Endometrial microvascular endothelial cells (primary cell): Measurements from ENCODE around the gene RAB25. TPM values are rescaled to one million over a fixed set of nuclear protein-coding genes. Genes with fewer than 3 reads are reported as not detected.
"Not testable (repeated sequence)": the region's sequence is repeated elsewhere in the genome, so short reads cannot be mapped to it uniquely, and the experiment has no call there.

Experiments
- in situ Hi-C: cut with HindIII; loops from 2 replicates; pipeline ENCODE4 v1.10.0; 2017; ENCODE audit warnings: low sequenced_read_pairs, low pct_unique_long_range_greater_than_20kb; ENCODE audit errors: inconsistent ontology term
- total RNA-seq: library from RNA; depleted of rRNA; stranded (reverse); fragments of >200 nt; gene quantifications from one replicate; pipeline ENCODE4 v1.2.3, GENCODE V29; 2015; ENCODE audit errors: inconsistent ontology term

Gene RAB25
- total RNA-seq = not detected

DNA sequence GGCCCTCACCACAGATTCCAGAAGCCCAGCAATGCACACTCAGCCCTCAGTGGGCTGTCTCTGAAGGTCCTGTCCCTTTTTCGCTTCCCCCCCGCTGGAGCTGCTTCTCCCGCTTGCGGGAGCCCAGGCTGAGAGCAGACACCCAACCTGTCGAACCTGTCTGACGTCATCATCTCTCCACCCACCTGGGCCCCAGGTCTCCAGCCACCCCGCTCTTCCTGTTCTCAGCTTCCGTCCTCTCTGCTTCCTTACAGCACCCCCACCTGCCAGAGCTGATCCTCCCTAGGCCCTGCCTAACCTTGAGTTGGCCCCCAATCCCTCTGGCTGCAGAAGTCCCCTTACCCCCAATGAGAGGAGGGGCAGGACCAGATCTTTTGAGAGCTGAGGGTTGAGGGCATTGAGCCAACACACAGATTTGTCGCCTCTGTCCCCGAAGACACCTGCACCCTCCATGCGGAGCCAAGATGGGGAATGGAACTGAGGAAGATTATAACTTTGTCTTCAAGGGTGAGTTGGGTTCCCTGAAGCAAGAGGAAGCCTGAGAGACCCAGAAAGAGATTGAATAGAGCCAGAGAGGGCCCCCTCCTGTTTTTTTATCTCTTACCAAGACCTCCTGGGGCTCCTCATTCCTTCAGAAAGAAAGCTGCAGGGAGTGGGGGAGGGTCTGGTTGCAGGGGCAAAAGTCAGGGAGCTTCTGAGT, at the start of gene RAB25:
Gene RAB25 (plus strand): TSS at position 224 of the 700 bp plus-strand sequence. CDS start 241 bp downstream, at position 465.
- in situ Hi-C loops = no loop called here

DNA sequence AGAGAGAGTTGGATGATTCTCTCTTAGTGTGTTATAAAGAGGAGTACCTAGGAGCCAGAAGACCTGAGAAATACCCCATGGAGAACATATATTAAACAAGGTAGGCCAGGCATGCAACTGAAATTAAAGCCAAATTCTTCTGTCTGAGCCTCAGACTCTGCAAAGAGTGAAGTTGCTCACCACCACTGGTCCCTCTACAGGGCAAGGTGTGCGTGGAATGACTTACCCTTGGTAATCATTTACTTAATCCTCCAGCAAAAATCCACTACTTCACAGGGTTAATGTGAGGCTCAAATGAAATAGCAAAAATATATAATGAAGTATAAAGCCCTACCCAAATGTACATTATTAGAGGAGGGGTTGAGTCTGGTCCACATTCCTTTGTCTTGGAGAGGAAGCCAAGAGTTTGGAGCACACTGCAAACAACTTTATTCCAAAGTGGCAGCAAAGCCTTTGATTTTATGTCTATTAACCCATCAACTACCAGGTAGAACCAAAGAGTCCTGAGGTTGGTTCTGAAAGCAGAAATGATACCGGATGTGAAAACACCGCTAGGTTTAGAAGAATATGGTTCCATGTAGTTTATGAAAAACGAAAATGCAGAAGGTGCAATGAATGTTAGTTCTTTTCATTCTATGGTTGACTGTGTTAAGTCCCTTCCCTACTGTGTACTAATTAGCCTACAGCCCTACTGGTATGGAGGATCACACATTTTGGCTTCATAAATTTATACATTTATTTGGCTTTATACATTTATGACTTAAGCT, 48.7 kb upstream of the RAB25 start:
- in situ Hi-C loops = no loop called here

DNA sequence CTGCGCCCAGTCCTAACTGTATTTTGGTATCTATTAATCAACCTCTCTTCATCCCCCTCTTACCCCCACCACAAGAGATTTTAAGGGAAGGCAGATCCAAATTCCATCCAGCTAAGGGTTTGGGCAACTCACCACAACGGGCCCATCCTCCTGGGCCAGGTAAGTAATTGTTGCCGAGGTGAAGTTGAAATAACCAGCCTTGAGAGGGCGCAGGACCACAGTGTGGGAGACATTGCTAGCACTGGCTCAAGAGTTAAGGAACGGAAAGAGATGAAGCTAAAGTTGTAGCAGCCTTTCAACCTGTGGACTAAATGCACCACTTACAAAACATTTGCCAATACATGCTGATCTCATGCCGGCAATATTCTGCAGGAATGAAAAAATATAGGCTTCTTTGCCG, 46.1 kb upstream of the RAB25 start:
- in situ Hi-C loops = no loop called here

DNA sequence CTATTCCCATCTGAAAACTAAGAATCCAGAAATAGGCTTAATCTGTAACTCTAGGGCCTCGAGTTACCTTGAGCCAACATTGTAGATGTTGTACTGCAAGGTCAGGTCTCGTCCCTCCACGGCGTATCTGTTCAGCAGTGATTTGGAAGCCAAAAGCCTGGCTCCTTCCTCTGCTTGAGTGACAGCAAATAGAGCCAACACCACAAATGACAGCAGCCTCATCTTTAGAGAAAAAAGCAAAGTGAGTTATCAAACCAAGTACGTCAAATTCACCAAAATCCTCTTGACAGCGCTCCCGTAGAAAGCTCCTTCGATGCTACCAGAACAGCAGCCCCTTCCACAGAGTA, 41.0 kb upstream of the RAB25 start:
- in situ Hi-C loops = no loop called here

DNA sequence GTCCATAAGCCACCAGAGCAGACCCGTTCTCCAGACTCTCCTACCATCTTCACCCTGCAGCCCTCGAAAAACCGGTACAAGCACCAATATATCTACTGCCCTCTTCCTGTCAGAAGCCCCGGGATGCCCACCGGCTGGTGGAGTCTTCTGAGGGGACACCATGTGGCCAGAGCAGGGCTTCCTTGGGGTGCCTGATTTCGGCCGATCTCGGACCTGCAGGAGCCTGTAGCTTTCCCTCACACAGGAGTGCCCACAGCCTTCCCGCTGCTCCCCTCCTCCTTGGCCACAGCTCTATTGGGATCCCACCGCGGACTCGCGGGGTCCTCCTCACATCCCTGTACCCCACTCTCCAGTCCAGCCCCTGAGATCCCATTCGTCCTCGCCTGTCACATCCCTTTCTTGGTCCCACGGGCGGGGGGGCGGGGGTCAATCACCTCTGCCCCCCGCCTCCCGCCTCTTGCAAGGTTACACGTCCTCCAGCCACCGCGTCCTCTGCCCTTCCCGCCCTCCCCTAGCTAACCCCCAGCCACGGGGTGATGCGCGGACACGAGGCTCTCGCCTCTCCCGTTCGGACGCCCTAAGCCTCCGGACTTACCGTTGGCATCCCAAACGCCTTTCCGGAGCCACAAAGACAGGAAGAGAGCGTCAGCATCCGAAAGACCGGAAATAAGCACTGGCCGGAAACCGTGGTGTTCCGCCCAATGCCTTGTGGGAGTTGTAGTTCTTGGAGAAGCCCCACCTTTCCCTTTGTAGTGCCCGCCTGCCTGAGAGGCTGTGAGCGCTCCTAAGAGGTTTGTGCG, 40.5 kb upstream of the RAB25 start, which contains the start of gene SSR2:
Gene SSR2 (minus strand): TSS at position 659 of the 800 bp plus-strand sequence. CDS start 784 bp downstream, outside the sequence.
- in situ Hi-C loops = no loop called here

DNA sequence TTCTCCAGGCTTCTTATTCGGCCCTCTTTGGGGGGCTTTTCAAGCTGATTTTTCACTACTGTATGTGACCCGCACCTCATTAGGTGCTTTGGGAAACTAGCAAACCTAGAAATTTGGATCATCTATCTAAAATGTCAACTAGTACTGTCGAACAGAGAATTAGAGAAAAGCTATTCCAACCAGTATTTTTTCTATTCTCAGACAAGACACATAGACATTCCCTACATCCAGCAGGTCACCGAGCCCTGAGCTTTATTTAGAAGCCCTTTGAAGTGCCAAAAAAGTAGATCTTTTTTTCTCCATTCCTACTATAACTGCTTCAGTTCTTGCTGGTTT, 39.9 kb upstream of the RAB25 start:
- in situ Hi-C loops = no loop called here

DNA sequence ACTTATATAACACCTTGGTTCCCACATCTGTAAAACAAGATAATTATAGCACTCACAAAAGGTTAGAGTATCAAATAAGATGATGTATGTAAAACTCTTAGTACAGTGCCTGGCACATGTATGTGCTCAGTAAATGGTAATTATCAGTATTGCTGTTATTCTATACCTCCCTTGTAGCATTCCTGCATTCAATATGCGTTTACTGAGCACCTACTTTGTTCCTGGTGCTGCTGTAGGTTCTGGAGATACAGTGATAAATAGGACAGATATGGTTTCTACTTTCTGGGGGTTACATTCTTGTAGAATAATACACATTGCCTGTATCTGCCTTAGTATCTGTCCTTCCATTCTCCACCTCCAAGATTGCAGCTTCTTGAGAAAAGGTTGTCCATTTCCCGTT, 39.0 kb upstream of the RAB25 start:
- in situ Hi-C loops = no loop called here

DNA sequence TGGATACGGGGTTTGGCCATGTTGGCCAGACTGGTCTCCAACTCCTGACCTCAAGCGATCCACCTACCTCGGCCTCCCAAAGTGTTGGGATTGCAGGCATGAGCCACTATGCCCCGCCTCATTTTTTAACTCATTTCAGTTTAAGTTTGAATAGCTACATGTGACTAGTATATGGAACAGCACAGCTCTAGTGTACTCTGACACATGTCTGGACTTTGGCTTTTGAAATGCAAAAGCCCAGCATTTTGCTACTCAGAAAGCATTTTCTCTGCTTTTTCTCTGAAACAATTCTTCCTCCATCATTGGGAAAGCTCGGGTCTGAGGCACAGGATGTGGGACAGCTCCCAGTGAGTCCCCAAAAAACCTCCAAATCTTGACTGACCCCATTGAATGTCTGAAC, 36.2 kb upstream of the RAB25 start:
- in situ Hi-C loops = no loop called here

DNA sequence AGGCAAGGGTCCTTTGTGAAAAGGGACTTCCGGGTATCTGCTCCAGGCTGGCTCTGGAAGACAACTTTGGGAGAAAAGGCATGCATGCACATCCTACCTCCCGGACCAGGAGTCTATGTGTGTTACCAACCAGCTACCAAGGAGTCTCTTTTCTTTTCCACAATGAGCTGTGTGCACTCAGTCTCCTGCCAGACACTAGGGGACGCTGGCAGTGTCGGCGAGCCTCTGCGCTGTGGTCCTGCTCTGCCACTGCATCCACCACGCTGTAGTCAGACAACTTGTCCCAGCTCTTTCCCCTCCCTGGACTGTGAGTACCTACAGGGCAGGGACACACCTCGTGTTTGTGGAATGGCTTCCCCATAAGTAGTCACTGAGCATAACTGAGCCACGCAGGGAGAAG, 35.1 kb upstream of the RAB25 start:
- in situ Hi-C loops = no loop called here

DNA sequence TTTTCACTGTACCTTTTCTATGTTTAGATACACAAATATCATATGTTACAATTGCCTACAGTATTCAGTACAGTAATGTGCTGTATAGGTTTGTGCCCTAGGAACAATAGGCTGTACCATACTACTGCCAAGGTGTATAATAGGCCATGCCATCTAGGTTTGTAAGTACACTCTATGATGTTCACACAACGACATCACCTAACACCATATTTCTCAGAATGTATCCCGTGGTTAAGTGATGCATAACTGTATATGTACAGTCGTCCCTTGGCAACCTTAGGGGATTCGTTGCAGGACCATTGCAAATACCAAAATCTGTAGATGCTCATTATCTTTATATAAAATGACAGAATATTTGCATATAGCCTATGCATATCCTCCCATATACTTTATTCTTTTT, 34.4 kb upstream of the RAB25 start:
- in situ Hi-C loops = no loop called here

DNA sequence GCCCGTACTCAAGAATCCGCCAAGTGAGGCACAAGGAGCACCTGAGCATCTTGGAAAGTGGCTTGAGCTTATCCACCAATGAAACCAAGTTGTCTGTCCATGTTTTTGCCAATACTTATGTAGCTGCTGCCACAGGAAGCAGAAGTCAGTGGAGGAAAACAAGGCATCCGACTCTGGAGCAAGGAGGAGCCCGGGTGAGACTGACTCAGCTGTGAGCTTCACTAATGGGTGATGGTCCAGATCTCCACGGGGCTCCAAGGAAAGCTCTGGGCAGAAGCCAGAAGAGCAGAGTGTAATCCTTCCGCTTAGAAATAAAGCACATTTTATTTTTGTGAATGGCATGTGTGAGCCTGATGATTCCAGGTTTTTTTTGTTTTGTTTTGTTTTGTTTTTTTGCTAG, 27.9 kb upstream of the RAB25 start:
- in situ Hi-C loops = no loop called here

DNA sequence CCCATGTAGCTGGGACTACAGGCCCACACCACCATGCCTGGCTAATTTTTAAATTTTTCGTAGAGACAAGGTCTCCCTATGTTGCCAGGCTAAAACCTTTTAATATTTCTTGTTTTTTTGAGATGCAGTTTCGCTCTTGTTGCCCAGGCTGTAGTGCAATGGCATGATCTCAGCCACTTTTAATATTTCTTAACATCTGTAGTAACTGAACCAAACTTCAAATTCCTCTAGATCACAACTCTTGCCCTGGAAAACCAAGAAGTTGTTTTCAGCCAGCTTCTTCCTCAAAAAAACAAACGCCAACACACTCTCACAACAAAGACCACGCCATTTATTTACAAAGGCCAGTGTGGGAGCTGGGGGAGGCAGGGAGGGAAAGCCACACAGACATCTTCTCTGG, 26.0 kb upstream of the RAB25 start:
- in situ Hi-C loops = not testable (repeated sequence)

DNA sequence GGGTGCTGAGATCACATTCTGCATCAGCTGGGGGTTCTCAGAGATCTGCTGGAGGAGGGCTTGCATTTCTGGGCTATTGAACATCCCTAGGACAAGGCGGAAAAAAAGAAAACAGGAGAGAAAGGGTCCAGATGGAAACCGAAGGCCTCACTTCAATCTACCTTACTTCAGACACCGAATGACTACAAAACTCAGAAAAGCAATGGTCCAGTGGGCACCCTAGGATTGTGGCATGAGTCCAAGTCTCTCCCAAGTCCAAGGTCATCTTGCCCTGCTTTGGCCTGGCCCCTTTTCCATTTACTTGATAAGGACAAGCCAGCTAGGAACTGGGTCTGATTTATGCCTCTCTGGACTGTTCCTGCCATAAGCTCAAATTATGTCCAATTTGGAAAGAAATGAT, 18.1 kb upstream of the RAB25 start:
- in situ Hi-C loops = no loop called here

DNA sequence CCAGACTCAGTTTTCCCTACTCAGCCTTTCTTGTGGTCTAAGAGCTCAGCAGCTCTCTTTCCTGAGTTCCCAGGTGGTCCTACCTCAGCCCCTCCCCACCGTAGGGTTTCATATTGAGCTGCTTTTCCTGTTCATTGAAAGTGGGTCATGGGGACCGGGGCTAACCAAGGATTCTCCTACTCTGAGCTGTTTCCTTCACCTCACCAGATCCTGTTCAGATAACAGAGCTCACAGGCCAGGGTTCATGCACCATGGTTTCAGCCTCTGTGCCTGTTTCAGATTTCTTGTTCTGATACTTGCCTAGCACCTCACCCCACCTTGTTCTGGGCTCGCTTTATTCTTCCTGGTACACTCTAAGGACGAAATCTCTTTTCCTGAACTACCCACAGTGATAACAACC, 15.9 kb upstream of the RAB25 start:
- in situ Hi-C loops = no loop called here

DNA sequence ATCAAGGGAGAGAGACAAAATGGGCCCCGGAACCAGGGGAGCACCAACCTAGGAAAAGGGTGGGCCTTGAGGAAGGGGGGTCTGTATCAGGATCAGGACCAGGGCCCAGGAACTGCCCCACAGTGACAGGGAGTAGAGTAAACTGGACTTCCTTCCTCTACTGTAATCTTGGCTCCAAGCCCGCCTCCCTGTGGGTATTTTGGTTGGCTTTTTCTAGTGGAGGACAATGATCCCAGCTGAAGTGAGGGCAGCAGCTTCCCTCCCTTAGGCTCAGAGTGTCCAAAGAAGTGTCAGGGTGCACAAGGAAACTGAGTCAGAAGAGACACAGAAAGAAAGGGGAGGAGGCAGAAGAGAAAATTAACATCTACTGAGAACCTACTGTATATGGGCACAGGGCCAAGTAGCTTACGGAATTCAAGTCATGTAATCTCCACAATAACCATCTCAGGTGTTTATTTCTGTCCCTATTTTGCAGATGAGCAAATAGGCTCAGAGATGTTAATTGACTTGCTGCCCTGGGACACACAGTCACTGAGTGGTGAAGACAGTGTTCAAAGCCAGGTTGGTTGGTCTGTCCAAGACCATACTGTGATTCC, 12.2 kb upstream of the RAB25 start:
- in situ Hi-C loops = no loop called here

DNA sequence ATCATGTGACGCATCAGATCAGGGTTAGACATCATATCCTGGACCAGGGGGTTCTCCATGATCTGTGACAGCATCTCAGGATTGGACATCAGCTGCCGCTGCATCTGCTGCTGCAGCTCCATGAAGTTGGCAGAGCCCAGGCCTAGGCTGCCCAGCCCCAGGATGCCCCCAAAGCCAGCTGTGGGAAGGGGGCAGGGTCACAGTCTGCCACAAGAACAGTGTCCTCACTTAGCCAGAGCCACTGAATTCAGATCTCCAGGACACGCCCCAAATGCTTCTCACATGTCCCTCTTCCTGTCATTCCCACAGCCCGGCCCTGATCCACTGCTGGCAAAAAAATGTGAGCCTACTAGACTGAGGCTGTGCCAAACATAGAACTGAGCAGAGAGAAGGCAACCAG, 10.6 kb upstream of the RAB25 start:
- in situ Hi-C loops = no loop called here

DNA sequence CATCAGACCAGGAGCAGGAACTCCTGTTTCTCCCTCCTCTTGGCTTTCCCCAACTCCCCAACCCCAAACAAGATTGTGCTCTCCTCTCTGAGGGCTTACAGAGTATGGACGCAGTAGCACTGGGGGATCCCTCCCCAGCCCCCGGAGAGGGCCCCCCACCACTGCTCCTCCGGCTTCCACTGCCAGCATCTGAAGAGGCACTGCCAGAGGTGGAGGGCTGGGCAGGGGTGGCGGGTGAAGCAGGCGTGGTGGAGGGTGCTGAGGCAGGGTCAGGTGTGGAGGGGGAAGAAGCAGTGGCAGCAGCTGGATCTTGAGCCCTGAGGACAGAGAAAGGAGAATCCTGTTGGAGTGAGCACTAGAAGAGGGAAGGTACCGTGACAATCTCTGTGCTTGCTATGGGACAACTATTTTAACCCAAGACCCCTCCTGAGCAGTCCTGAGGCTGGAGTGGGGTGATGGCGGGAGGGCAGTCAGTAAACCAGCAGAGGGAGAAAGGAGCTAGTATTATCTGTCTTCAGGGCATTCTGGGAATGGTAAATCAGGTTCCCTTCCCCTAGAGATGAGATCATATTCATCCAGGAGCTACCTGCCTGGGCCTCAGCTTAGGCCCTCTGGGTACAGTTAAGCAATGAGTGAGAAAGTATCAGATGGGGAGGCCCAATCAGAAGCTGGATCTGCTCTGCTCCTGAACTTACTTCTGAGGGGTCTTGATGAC, 9.8 kb upstream of the RAB25 start:
- in situ Hi-C loops = no loop called here

DNA sequence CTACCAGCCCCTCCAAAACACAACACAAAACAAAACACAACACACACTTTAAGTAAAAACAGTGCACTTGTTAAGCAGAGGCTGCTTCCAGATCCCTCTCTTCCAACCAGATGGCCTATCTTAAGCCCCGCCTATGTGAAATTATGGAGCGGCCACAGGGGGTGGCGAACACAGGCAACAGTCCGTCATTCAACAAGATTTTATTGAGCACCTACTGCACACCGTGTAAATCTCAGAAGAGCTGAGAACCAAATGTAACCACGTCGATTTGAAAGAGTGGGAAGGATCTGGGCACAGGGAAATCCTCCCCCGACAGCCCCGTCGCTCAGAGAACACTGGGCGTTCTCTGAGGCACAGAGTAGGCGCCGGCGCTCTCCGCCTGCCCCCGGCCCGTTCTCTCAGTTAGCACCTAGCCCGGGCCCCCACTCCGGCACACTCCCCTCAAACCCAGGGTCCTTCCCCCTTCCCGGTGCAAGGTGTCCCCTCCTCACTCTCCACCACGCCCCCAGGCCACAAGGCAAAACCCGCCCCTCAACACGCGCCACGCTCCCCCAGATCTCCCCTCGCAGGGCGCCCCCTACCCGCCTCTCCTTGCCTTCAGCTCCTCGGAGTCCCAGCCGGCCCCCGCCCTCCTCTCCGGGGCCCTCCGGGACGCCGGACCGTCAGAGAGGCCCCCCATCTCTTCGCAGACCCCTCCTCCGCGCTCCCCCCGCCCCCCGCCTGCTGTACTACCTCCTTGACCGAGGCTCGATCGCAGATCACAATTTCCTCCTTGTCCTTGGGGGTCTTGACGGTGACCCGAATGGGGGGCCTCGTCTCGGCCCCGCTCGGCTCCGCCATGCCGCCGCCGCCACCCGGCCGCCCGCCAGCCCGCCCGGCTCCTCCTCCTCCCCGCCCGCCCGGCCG, 7.8 kb upstream of the RAB25 start:
- in situ Hi-C loops = no loop called here
